NCI-H345 (cell line): Measurements from ENCODE around the gene SULT1C3.

Source experiments
- DNase-seq: peaks from one replicate; lab custom pipeline; 2025; lab: John Stamatoyannopoulos, UW

Gene SULT1C3

GRCh38 chr2:108304975-108305374, 65.2 kb downstream of the SULT1C3 start:
- DNase-seq: no peak

GRCh38 chr2:108305901-108306300, 66.1 kb downstream of the SULT1C3 start:
- DNase-seq: no peak

- DNase-seq: no peak
These were observed 70.1 kb downstream of the SULT1C3 start for GRCh38 chr2:108309903-108310302.
